ENCODE results near the gene ADAMTS3. TPM values are rescaled to one million over a fixed set of nuclear protein-coding genes. Genes with fewer than 3 reads are reported as not detected.
A peak's percentile ranks its signal among the peaks of the same experiment; 100 is the strongest.

ADAMTS3 gene
- total and polyA plus RNA-seq, 9 of the 15 experiments (the other 6 are each of a cell fraction or from before 2014, with no cell fraction given), result 4.0 to 18.0 (median 12.1) TPM

- no peak for TF ChIP-seq NFIX (CRISPR knock-in tag; IDR thresholded peaks at IDR 0.05; ENCODE audit: low read depth)
- TF ChIP-seq ETS2 (tag; IDR thresholded peaks at IDR 0.05; ENCODE audit: borderline replicate concordance, poor library complexity, severe bottlenecking), result no peak
- TF ChIP-seq ZBED1 (IDR thresholded peaks at IDR 0.05), result no peak
- no peak for TF ChIP-seq KDM5B (IDR thresholded peaks at IDR 0.05; ENCODE audit: insufficient replicate concordance, low read depth, low read length)
- TF ChIP-seq RUNX1 (IDR thresholded peaks at IDR 0.05; ENCODE audit: low read depth), result no peak
- TF ChIP-seq SOX6 (IDR thresholded peaks at IDR 0.05), result 0 out of 2 replicates have a peak, but pooled peaks have one; percentile 7
- TF ChIP-seq MCM5 (IDR thresholded peaks at IDR 0.05; ENCODE audit: low read depth), result no peak
- TF ChIP-seq TRIM24 (IDR thresholded peaks at IDR 0.05), result peak; percentile 65 to 76
- TF ChIP-seq HDAC6 (IDR thresholded peaks at IDR 0.05; ENCODE audit: low read depth, low read length), result no peak
- TF ChIP-seq DPF2 (IDR thresholded peaks at IDR 0.05), result peak; percentile 85
- no peak for TF ChIP-seq MTA1 (IDR thresholded peaks at IDR 0.05; ENCODE audit: borderline replicate concordance)
- TF ChIP-seq STAT5A (IDR thresholded peaks at IDR 0.05; ENCODE audit: borderline replicate concordance, low read length), result no peak
- TF ChIP-seq RBM14 (IDR thresholded peaks at IDR 0.05; ENCODE audit: borderline replicate concordance, insufficient read depth, low read depth, low read length), result no peak
- TF ChIP-seq YY1 (IDR thresholded peaks at IDR 0.05; ENCODE audit: borderline replicate concordance in 1 of 3, control insufficient read depth in 1 of 3, extremely low read depth in 1 of 3, insufficient read depth in 3 of 3, insufficient read length in 1 of 3, insufficient replicate concordance in 2 of 3, low read depth in 1 of 3, low read length in 2 of 3), result peak in 2 of 3 experiments; percentile 46 to 88
- TF ChIP-seq HCFC1 (IDR thresholded peaks at IDR 0.05; ENCODE audit: low read depth, low read length), result no peak
- peak; percentile 67; the same call in 1 of the 2 replicates for TF ChIP-seq LCOR (CRISPR knock-in tag; IDR thresholded peaks at IDR 0.05)
- TF ChIP-seq C11orf30 (IDR thresholded peaks at IDR 0.05; ENCODE audit: low read depth), result peak; percentile 86
- no peak for TF ChIP-seq IRF2 (CRISPR knock-in tag; IDR thresholded peaks at IDR 0.05)
- no peak for TF ChIP-seq GATAD2B (IDR thresholded peaks at IDR 0.05; ENCODE audit: borderline replicate concordance)
- no peak for TF ChIP-seq ZNF253 (CRISPR knock-in tag; conservative IDR thresholded peaks at IDR 0.05)
- TF ChIP-seq ZNF551 (CRISPR knock-in tag; IDR thresholded peaks at IDR 0.05), result no peak
- no peak for TF ChIP-seq ZNF232 (CRISPR knock-in tag; IDR thresholded peaks at IDR 0.05)
- no peak for TF ChIP-seq ZNF165 (CRISPR knock-in tag; IDR thresholded peaks at IDR 0.05; ENCODE audit: borderline replicate concordance)
- TF ChIP-seq ZC3H11A (IDR thresholded peaks at IDR 0.05; ENCODE audit: low read depth, low read length), result no peak
- TF ChIP-seq SP2 (IDR thresholded peaks at IDR 0.05; ENCODE audit: extremely low read depth, low read depth, low read length, poor library complexity, severe bottlenecking), result no peak
- peak in 1 of 2 experiments; percentile 86; a peak in 1 of 3 replicates for TF ChIP-seq CBX3 (IDR thresholded peaks at IDR 0.05; ENCODE audit: borderline replicate concordance in 1 of 2, low read length in 2 of 2)
- no peak for TF ChIP-seq ARHGAP35 (IDR thresholded peaks at IDR 0.05; ENCODE audit: partially characterized antibody)
- TF ChIP-seq ARID1B (IDR thresholded peaks at IDR 0.05), result peak; percentile 83
- no peak for TF ChIP-seq ZNF764 (CRISPR knock-in tag; IDR thresholded peaks at IDR 0.05; ENCODE audit: low read depth)
- TF ChIP-seq, protein P1, sequence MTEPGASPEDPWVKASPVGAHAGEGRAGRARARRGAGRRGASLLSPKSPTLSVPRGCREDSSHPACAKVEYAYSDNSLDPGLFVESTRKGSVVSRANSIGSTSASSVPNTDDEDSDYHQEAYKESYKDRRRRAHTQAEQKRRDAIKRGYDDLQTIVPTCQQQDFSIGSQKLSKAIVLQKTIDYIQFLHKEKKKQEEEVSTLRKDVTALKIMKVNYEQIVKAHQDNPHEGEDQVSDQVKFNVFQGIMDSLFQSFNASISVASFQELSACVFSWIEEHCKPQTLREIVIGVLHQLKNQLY (CRISPR knock-in tag; conservative IDR thresholded peaks at IDR 0.05), result no peak
Measured at GRCh38 chr4:72473434-72473900, 95.6 kb downstream of the ADAMTS3 start (continued).

Measured in K562 (cell line).